ENCODE measurements around the gene SEMA4D. TPM values are rescaled to one million over a fixed set of nuclear protein-coding genes. Genes with fewer than 3 reads are reported as not detected.
"Not testable (repeated sequence)": the region's sequence is repeated elsewhere in the genome, so short reads cannot be mapped to it uniquely, and the experiment has no call there.

The SEMA4D gene
- total RNA-seq, 1 experiment from 2014 or later = 8.0 TPM

- DNase-seq (no peak), ATAC-seq (no peak)
- Histone ChIP-seq H3K4me2 (ENCODE audit: low read length) (no peak overlapping the region), H3K9me2 (replicated peaks; ENCODE audit: low read length) (no peaks in the 10 kb centered on the region), H3F3A (ENCODE audit: low read length, unreplicated experiment) (no peaks in the 10 kb centered on the region), H4K20me1 (ENCODE audit: low read length) (no peaks in the 10 kb centered on the region), H2AFZ (ENCODE audit: low read length) (no peak overlapping the region), H3K27me3 (ENCODE audit: low read length) (no peaks in the 10 kb centered on the region), H3K9me3 (ENCODE audit: low read length) (no peaks in the 10 kb centered on the region), H3K36me3 (ENCODE audit: low read depth, low read length) (no peaks in the 10 kb centered on the region), H3K27ac (ENCODE audit: low read length) (no peak overlapping the region), H3K4me3 (ENCODE audit: low read length) (no peak overlapping the region), H3K9ac (ENCODE audit: low read length) (no peak overlapping the region), H3K4me1 (ENCODE audit: insufficient read depth, low read length) (peaks cover 22% of the 10 kb centered on the region), H3K79me2 (ENCODE audit: low read length) (peaks cover 3% of the 10 kb centered on the region; the same call in 1 of the 2 replicates)
- TF ChIP-seq EZH2 (IDR thresholded peaks at IDR 0.05; ENCODE audit: low read length, unreplicated experiment) (no peak), EZH2phosphoT487 (IDR thresholded peaks at IDR 0.05; ENCODE audit: borderline replicate concordance, low read length) (no peak), CTCF (conservative IDR thresholded peaks at IDR 0.05; ENCODE audit: low read depth, low read length) (no peak)
- ChIA-PET POLR2A (ENCODE audit: unreplicated experiment) (no interaction called here), CTCF (no interaction called here)
- BruUV-seq (replicated peaks) = no TSS peak
- intact Hi-C loops (cut with micrococcal nuclease) = loop anchor here (5.0 kb wide), 1 partner anchor 72 kb away; no protein-coding TSS in a partner anchor
These were observed 23.0 kb downstream of the SEMA4D start for GRCh38 chr9:89474939-89475338.

- H3K79me2 ChIP-seq (ENCODE audit: low read length) = peaks cover 3% of the 10 kb centered on the region; the same call in 1 of the 2 replicates
- POLR2A ChIA-PET (ENCODE audit: unreplicated experiment) = no interaction called here
- intact Hi-C loops (cut with micrococcal nuclease) = no loop called here
These were observed 24.0 kb downstream of the SEMA4D start for GRCh38 chr9:89473762-89474469.

GRCh38 chr9:89471796-89472320 is 26.1 kb downstream of the SEMA4D start:
- H3K79me2 ChIP-seq (ENCODE audit: low read length); H3K27me3 ChIP-seq (ENCODE audit: low read length); H4K20me1 ChIP-seq (ENCODE audit: low read length); H3K4me3 ChIP-seq (ENCODE audit: low read length); intact Hi-C loops (cut with micrococcal nuclease); H3K9ac ChIP-seq (ENCODE audit: low read length); H3K27ac ChIP-seq (ENCODE audit: low read length); DNase-seq; ATAC-seq; H3F3A ChIP-seq (ENCODE audit: low read length, unreplicated experiment); BruUV-seq (replicated peaks); H3K36me3 ChIP-seq (ENCODE audit: low read depth, low read length); H3K9me2 ChIP-seq (replicated peaks; ENCODE audit: low read length); H2AFZ ChIP-seq (ENCODE audit: low read length); H3K4me1 ChIP-seq (ENCODE audit: insufficient read depth, low read length); POLR2A ChIA-PET (ENCODE audit: unreplicated experiment); H3K4me2 ChIP-seq (ENCODE audit: low read length); H3K9me3 ChIP-seq (ENCODE audit: low read length): not testable (repeated sequence)
- CTCF ChIA-PET = interaction anchor here (0.6 kb wide), 1 partner anchor 76 kb away, joined by 4 read pairs; no protein-coding TSS in a partner anchor

More at GRCh38 chr9:89473762-89474469, 24.0 kb downstream of the SEMA4D start:
- Histone ChIP-seq H4K20me1 (ENCODE audit: low read length) (no peaks in the 10 kb centered on the region), H3K27me3 (ENCODE audit: low read length) (no peaks in the 10 kb centered on the region), H3K4me2 (ENCODE audit: low read length) (no peak overlapping the region), H2AFZ (ENCODE audit: low read length) (no peak overlapping the region), H3K27ac (ENCODE audit: low read length) (no peak overlapping the region), H3K36me3 (ENCODE audit: low read depth, low read length) (no peaks in the 10 kb centered on the region), H3K9ac (ENCODE audit: low read length) (no peak overlapping the region), H3K9me2 (replicated peaks; ENCODE audit: low read length) (no peaks in the 10 kb centered on the region), H3K4me1 (ENCODE audit: insufficient read depth, low read length) (peaks cover 22% of the 10 kb centered on the region), H3F3A (ENCODE audit: low read length, unreplicated experiment) (no peaks in the 10 kb centered on the region), H3K4me3 (ENCODE audit: low read length) (no peak overlapping the region), H3K9me3 (ENCODE audit: low read length) (no peaks in the 10 kb centered on the region)
- CTCF ChIA-PET = no interaction called here
- no peak for ATAC-seq
- BruUV-seq (replicated peaks) = no TSS peak
- TF ChIP-seq EZH2 (IDR thresholded peaks at IDR 0.05; ENCODE audit: low read length, unreplicated experiment) = no peak
- TF ChIP-seq CTCF (conservative IDR thresholded peaks at IDR 0.05; ENCODE audit: low read depth, low read length) = no peak
- TF ChIP-seq EZH2phosphoT487 (IDR thresholded peaks at IDR 0.05; ENCODE audit: borderline replicate concordance, low read length) = no peak
- peak; percentile 2 for DNase-seq
